A549 treated with dexamethasone at 1 μM for 4 hours (cell line): ENCODE data around the gene CD68. TPM values are rescaled to one million over a fixed set of nuclear protein-coding genes. Genes with fewer than 3 reads are reported as not detected.

ENCODE experiments used
- total RNA-seq: library from RNA; stranded (reverse); fragments of 200-300 nt; extraction: Qiagen RNA extraction; gene quantifications from 5 replicates; pipeline ENCODE4 v1.2.3, GENCODE V29; 2022

The CD68 gene, protein sequence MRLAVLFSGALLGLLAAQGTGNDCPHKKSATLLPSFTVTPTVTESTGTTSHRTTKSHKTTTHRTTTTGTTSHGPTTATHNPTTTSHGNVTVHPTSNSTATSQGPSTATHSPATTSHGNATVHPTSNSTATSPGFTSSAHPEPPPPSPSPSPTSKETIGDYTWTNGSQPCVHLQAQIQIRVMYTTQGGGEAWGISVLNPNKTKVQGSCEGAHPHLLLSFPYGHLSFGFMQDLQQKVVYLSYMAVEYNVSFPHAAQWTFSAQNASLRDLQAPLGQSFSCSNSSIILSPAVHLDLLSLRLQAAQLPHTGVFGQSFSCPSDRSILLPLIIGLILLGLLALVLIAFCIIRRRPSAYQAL
- 24.8 to 38.2 TPM (median 33.6 TPM) in 5 replicates for total RNA-seq

DNA sequence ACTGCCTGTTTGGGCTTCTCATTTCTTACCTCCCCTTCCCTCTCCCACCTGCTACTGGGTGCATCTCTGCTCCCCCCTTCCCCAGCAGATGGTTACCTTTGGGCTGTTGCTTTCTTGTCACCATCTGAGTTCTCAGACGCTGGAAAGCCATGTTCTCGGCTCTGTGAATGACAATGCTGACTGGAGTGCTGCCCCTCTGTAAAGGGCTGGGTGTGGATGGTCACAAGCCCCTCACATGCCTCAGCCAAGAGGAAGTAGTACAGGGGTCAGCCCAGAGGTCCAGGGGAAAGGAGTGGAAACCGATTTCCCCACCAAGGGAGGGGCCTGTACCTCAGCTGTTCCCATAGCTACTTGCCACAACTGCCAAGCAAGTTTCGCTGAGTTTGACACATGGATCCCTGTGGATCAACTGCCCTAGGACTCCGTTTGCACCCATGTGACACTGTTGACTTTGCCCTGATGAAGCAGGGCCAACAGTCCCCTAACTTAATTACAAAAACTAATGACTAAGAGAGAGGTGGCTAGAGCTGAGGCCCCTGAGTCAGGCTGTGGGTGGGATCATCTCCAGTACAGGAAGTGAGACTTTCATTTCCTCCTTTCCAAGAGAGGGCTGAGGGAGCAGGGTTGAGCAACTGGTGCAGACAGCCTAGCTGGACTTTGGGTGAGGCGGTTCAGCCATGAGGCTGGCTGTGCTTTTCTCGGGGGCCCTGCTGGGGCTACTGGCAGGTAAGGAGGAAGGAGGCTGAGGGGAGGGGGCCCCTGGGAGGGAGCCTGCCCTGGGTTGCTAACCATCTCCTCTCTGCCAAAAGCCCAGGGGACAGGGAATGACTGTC, at the start of gene CD68:
Gene CD68 (plus strand): TSS at position 638 of the 833 bp plus-strand sequence. CDS start 40 bp downstream, at position 678.

DNA sequence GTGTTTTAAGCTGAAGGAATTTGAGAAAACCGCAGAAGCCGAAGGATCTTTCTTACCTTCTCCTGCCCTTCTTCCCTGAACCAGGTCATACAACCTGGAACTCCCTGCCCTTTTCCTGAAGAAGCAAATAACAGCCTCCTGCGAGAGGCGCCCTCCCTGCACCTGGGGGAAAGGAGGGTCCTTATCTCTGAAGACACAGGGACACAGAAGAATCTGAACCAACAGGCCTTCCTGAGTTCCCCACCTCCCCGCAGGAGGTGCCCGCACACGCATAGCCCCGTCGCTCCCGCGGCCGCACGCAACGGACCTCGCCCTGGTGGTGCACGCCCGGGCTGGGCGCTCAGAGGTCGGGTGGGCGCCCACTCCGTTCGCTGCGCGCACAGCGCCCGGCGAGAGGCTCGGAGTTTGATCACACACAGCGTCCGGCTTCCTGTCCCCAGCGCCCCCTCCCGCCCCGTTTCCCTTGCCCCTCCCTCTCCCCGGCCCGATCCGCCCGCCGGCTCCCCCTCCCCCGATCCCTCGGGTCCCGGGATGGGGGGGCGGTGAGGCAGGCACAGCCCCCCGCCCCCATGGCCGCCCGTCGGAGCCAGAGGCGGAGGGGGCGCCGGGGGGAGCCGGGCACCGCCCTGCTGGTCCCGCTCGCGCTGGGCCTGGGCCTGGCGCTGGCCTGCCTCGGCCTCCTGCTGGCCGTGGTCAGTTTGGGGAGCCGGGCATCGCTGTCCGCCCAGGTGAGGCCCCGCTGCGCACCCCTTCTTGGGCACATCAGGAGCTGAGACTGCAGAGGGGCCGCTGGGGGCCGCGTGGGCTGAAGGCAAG, 30.6 kb upstream of the CD68 start, which contains the start of gene TNFSF12:
Gene TNFSF12 (plus strand): TSS at position 474 of the 816 bp plus-strand sequence. CDS start 96 bp downstream, at position 570.

DNA sequence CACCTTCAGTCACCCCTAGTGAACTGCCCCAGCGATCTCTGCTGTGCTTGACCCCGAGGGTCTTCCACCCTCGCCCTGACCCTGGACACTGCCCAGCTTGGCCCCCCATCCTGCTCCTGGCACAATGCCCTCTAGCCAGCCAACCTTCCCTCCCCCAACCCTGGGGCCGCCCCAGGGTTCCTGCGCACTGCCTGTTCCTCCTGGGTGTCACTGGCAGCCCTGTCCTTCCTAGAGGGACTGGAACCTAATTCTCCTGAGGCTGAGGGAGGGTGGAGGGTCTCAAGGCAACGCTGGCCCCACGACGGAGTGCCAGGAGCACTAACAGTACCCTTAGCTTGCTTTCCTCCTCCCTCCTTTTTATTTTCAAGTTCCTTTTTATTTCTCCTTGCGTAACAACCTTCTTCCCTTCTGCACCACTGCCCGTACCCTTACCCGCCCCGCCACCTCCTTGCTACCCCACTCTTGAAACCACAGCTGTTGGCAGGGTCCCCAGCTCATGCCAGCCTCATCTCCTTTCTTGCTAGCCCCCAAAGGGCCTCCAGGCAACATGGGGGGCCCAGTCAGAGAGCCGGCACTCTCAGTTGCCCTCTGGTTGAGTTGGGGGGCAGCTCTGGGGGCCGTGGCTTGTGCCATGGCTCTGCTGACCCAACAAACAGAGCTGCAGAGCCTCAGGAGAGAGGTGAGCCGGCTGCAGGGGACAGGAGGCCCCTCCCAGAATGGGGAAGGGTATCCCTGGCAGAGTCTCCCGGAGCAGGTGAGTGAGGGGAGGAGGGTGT, 20.7 kb upstream of the CD68 start, which contains the start of gene TNFSF13:
Gene TNFSF13 (plus strand): TSS at position 207 of the 776 bp plus-strand sequence. CDS start 290 bp downstream, at position 497.

DNA sequence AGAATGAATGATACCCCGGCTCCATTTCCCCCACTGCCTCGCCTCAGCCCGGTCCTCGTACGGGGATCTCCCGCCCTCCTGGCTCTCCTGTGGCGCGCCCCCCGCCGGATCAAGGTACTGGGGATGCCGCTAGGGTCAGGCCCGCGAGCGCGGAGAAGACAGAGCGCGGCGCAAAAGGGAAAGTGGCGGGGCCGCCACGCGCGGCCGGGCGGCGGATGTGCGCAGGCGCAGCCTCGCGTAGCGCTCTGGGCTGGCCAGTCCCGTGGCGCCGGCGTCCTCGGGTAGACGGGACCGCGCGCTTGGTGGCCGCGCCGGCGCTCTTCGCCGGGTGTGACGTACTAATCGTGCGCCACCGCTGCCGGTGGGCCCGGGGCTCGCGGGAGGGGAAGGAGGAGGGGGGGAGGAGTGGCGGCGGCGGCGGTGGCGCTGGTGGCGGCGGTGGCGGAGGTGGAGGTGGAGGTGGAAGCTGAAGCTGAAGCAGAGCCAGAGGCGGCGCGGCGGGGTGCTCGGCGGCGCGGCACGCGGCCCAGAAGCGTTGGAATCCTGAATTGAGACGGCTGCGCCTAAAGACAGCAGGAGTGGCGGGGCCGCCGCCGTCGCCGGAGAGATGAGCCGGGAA, 17.7 kb upstream of the CD68 start, which contains the start of gene SENP3:
Gene SENP3 (plus strand): TSS at position 331 of the 619 bp plus-strand sequence. CDS start 1,158 bp downstream, outside the sequence.

DNA sequence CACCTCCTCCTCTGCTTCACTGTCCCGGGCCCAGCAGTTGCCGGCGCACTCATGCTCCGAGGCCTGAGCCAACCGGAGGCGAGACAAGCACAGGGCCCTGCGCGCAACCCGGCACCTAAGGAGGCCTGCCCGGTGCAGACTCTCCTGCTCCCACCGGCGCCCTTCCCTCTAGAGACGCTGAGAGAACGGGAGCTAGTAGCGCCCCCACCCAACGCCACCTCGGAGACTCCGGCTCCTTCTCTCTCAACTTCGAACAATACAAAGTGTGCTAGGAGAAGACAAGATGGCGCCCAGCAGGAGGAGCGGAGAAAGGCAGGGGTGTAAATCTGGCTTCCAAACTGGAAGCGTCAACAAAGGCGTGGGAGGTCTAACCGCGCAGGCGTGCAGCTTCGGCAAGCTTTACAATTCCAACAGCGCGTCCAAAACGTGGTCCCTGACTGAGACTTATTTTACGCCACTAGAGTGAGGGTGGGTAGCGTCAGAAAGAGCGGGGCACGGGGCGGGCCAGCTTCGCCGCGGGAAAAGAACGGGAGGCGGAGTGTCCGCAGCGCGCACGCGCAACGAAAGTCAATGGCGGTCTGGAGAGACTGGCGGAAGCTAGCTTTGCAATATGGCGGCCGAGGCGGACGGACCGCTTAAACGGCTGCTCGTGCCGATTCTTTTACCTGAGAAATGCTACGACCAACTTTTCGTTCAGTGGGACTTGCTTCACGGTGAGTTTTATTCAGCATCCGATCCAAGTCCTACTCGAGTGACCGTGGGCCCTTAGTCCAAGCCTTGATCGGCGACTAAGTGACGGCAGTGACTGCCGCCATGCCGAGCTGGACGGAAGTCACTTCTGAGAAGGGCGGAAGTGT, 4.0 kb downstream of the CD68 start, which contains the start of gene MPDU1:
Gene MPDU1 (plus strand): TSS at position 600 of the 857 bp plus-strand sequence. CDS start 11 bp downstream, at position 611.

DNA sequence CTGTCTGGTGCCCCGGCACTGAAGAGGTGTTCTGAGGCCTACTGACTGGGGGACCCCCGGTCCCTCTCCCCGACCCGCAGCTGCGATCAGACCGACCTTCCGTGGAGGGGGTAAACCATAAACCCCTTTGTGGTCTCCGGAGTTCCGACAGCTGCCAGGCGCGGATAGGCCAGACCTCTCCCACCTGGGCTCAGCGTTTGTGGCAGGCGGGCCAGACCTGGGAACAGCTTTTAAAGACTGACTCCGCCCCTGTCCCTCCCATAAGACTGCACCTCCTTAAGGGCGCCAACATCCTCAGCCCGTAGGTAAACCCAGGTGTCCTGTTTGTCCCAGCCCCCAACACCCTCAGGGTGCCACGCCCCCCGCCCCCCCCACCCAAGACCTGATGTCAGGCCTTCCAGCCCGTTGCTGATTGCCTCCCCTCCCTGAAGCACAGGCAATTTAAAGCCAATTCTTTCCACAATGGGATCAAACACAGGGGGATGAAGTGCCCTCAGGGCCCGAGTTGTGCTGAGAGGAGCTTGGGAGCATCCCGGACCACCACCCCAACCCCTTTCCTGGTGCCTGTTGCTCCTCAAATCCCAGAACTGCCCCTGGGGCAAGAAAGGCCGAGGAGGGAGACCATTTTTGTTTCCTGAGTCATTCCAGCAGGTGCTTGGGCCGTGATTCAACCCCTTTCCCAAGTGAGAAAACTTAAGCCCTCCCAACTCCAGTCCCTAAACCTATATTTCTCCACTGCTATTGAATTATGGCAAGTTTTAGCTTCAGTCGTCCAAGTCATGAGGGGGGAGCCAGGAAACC, 10.7 kb downstream of the CD68 start, which contains the start of gene SOX15:
Gene SOX15 (minus strand): TSS at position 204 of the 801 bp plus-strand sequence. CDS start 418 bp downstream, outside the sequence.

DNA sequence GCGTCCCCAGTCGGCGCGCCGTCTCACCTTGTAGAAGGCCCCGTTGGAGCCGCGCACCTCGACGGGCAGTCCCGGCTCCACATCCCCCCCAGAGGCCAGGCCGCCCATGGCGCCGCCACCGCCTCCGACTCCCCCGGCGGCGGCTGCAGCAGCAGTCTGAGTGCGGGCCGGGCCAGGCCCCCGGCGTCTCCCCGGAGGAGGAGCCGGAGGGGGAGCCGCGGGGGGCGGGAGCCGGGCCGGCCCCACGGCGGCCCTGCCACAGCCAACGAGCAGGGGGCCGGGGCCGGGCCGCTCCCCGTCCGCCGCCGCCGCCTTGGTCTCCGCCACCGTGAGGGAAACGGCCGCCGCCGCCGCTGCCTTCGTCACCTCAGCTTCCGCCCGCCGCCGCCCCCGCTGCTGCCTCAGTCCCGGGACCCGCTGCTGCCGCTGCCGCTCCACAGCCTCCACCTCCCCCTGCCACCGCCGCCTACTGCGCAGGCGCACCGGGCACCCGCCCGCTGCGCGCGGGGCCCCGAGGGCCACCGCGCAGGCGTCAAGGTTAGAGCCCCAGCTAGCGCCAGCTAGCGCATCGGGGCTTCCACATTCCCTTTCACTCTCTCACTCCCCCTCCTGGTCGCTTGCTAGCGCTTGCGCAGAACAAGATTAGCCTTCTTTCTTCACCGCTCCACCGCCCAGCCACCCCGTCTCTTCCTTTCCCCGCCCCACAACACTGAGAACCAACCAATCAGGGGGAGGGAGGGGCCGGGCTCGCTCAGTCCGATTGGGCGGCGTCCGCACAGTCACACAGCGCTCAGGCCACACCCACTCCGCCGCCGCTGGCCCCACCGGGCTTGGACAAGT, 35.2 kb downstream of the CD68 start, which contains the start of gene FXR2:
Gene FXR2 (minus strand): TSS at position 473 of the 840 bp plus-strand sequence. CDS start 365 bp downstream, at position 108.

DNA sequence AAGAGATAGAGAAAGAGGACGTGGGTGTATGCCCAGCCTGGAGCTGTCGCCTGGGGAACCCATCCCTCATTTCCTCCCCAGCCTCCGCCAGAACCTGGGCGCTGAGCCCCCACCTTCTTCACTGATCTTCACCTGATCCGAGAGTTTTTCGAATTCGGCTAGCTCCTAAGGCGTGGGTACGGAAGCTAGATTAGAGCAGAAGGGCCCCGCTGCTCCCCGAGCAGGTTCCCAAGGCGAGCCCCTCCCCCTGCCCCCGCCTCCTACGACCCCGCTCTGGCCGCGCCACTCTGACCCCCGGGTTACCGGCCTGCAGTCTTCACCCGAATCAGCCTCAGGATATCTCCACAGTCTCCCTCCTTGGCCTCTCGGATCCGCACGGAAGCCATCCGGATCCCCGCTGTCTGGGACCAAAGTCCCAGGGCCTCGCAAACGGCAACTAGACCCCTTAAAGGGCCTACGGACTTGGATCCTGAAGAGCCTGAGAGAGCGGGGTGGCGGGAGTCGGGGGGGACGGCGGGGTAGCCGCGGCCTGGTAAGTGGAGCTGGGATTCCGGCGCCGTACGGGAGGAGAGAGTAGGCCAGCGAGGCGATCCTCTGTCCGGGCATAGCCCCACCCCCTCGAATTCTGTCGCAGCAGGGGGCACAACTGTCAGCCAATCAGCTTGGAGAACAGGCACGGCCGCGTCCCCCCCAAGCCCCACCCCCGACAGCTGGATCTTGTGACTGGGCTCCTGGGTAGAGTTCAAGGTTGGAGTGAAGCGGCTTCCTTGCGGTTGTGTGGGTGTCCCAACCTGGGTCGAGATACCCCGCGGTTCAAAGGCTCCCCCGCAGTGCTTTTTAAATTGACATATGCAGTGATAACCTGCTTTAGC, 48.0 kb downstream of the CD68 start, which contains the start of gene SAT2:
Gene SAT2 (minus strand): TSS at position 572 of the 872 bp plus-strand sequence. CDS start 186 bp downstream, at position 386.

DNA sequence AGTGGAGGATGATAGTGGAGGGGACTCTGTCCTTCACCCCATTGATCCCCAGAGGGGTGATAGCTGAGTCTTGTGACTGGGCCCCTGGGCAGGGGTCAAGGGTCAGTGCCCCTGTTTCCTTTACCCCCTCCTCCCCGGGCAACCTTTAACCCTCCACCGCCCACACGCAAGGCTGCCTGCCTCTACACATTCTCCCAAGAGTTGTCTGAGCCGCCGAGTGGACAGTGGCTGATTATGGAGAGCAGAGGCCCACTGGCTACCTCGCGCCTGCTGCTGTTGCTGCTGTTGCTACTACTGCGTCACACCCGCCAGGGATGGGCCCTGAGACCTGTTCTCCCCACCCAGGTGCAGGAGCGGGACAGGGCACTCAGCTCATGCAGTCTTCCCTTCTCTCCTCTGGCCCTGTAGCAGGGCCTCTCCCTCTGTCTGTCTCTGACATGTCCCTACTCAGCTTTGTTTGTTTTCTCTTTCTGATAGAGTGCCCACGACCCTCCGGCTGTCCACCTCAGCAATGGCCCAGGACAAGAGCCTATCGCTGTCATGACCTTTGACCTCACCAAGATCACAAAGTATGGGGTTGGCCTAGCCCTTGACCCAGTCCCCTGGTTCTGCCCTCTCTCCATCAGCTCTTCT, 50.6 kb downstream of the CD68 start, which contains the start of gene SHBG:
Gene SHBG (plus strand): TSS at position 197 of the 633 bp plus-strand sequence. CDS start 38 bp downstream, at position 235.

Other genes starting within 250 kb of the CD68 start
- 1.4 to 3.6 TPM (median 2.7 TPM) in 5 replicates for gene ACAP1, start 243.1 kb upstream of the CD68 start, total RNA-seq
- 9.7 to 12.6 TPM (median 11.4 TPM) in 5 replicates for gene KCTD11, start 227.5 kb upstream of the CD68 start, total RNA-seq
- gene TMEM95, start 224.5 kb upstream of the CD68 start, total RNA-seq = not detected in 5 replicates
- 1.1 to 1.5 TPM (median 1.3 TPM) in 5 replicates for gene TNK1, start 198.5 kb upstream of the CD68 start, total RNA-seq
- gene PLSCR3, start 185.1 kb upstream of the CD68 start, total RNA-seq = 36.7 to 50.6 TPM (median 41.6 TPM) in 5 replicates
- 204 to 220 TPM (median 207 TPM) in 5 replicates for gene TMEM256, start 175.5 kb upstream of the CD68 start, total RNA-seq
- gene NLGN2, start 171.8 kb upstream of the CD68 start, total RNA-seq = 11.3 to 19.7 TPM (median 17.9 TPM) in 5 replicates
- 0.09 to 0.18 TPM (median 0.12 TPM) in 4 of 5 replicates, not detected in the other for gene SPEM1, start 159.3 kb upstream of the CD68 start, total RNA-seq
- 0.13 to 0.18 TPM in 2 of 5 replicates, not detected in the others for gene SPEM2, start 154.0 kb upstream of the CD68 start, total RNA-seq
- gene SPEM3, start 150.8 kb upstream of the CD68 start, total RNA-seq = 0.02 to 0.05 TPM (median 0.04 TPM) in 3 of 5 replicates, not detected in the others
- 10.3 to 14.6 TPM (median 13.0 TPM) in 5 replicates for gene TMEM102, start 144.2 kb upstream of the CD68 start, total RNA-seq
- 1.1 to 1.3 TPM (median 1.1 TPM) in 5 replicates for gene FGF11, start 140.1 kb upstream of the CD68 start, total RNA-seq
- 6.9 to 11.8 TPM (median 9.0 TPM) in 5 replicates for gene CHRNB1, start 134.6 kb upstream of the CD68 start, total RNA-seq
- gene ZBTB4, start 100.0 kb upstream of the CD68 start, total RNA-seq = 20.6 to 29.5 TPM (median 27.8 TPM) in 5 replicates
- not detected in 5 replicates for gene SLC35G6, start 98.2 kb upstream of the CD68 start, total RNA-seq
- gene POLR2A, start 95.3 kb upstream of the CD68 start, total RNA-seq = 49.1 to 95.5 TPM (median 91.3 TPM) in 5 replicates
- gene TNFSF12, start 30.6 kb upstream of the CD68 start, total RNA-seq = 6.8 to 12.9 TPM (median 12.1 TPM) in 5 replicates
- 0.46 to 0.83 TPM (median 0.62 TPM) in 5 replicates for gene TNFSF13, start 20.9 kb upstream of the CD68 start, total RNA-seq
- 87.8 to 104 TPM (median 102 TPM) in 5 replicates for gene SENP3, start 17.7 kb upstream of the CD68 start, total RNA-seq
- 117 to 135 TPM (median 121 TPM) in 5 replicates for gene MPDU1, start 4.2 kb downstream of the CD68 start, total RNA-seq
- 0.16 to 0.27 TPM (median 0.20 TPM) in 5 replicates for gene SOX15, start 10.5 kb downstream of the CD68 start, total RNA-seq
- gene FXR2, start 35.3 kb downstream of the CD68 start, total RNA-seq = 45.4 to 60.2 TPM (median 59.3 TPM) in 5 replicates
- 61.1 to 73.5 TPM (median 62.9 TPM) in 5 replicates for gene SAT2, start 48.2 kb downstream of the CD68 start, total RNA-seq
- 0.27 to 0.56 TPM (median 0.43 TPM) in 5 replicates for gene SHBG, start 50.5 kb downstream of the CD68 start, total RNA-seq
- gene ATP1B2, start 71.3 kb downstream of the CD68 start, total RNA-seq = 0.08 to 0.46 TPM (median 0.39 TPM) in 5 replicates
- gene TP53, start 107.9 kb downstream of the CD68 start, total RNA-seq = 38.7 to 51.6 TPM (median 47.4 TPM) in 5 replicates
- 27.7 to 33.8 TPM (median 32.7 TPM) in 5 replicates for gene WRAP53, start 108.8 kb downstream of the CD68 start, total RNA-seq
- gene EFNB3, start 125.6 kb downstream of the CD68 start, total RNA-seq = 0.99 to 1.5 TPM (median 1.3 TPM) in 5 replicates
- 0.02 to 0.06 TPM (median 0.03 TPM) in 5 replicates for gene DNAH2, start 138.1 kb downstream of the CD68 start, total RNA-seq